NCI-H2081 treated with DMSO at 0.1 percent for 48 hours (cell line): ENCODE results near the gene PRSS22.
"Not testable (repeated sequence)": the region's sequence is repeated elsewhere in the genome, so short reads cannot be mapped to it uniquely, and the experiment has no call there.

ENCODE experiments used
- DNase-seq: peaks from one replicate; lab custom pipeline; 2025; lab: John Stamatoyannopoulos, UW

The PRSS22 gene

GRCh38 chr16:2857451-2858244, at the start of gene PRSS22:
Gene PRSS22 (minus strand): TSS chr16:2858170. CDS start chr16:2858104, 66 bp downstream.
- DNase-seq, result no peak

- not testable (repeated sequence) for DNase-seq
These were observed 49.2 kb upstream of the PRSS22 start for GRCh38 chr16:2907084-2907753.

GRCh38 chr16:2905988-2906387, 48.0 kb upstream of the PRSS22 start:
- no peak for DNase-seq

GRCh38 chr16:2905241-2905987, 47.4 kb upstream of the PRSS22 start:
- peak; percentile 90 for DNase-seq

GRCh38 chr16:2904922-2905240, 46.9 kb upstream of the PRSS22 start:
- no peak for DNase-seq

GRCh38 chr16:2904100-2904921, 46.3 kb upstream of the PRSS22 start:
- DNase-seq, result peak; percentile 44

- no peak for DNase-seq
These were observed 44.6 kb upstream of the PRSS22 start for GRCh38 chr16:2902337-2903130.

GRCh38 chr16:2900526-2901075, 42.6 kb upstream of the PRSS22 start:
- DNase-seq, result no peak

GRCh38 chr16:2899564-2900072, 41.6 kb upstream of the PRSS22 start:
- DNase-seq, result no peak

- no peak for DNase-seq
These were observed 41.0 kb upstream of the PRSS22 start for GRCh38 chr16:2898831-2899563.

GRCh38 chr16:2897110-2897509, 39.1 kb upstream of the PRSS22 start:
- no peak for DNase-seq

GRCh38 chr16:2896480-2897010, 38.6 kb upstream of the PRSS22 start:
- DNase-seq, result no peak

- DNase-seq, result no peak
These were observed 37.8 kb upstream of the PRSS22 start for GRCh38 chr16:2895813-2896212.

- no peak for DNase-seq
These were observed 36.3 kb upstream of the PRSS22 start for GRCh38 chr16:2894231-2894630.

GRCh38 chr16:2884041-2884451, 26.1 kb upstream of the PRSS22 start:
- no peak for DNase-seq

GRCh38 chr16:2883458-2883908, 25.5 kb upstream of the PRSS22 start:
- no peak for DNase-seq

GRCh38 chr16:2882650-2883457, 24.9 kb upstream of the PRSS22 start, which contains the start of gene FLYWCH2:
Gene FLYWCH2 (plus strand): TSS chr16:2883215. CDS start chr16:2896450, 13,235 bp downstream.
- peak; percentile 89 for DNase-seq
